ENCODE measurements around the gene MYOD1. TPM values are rescaled to one million over a fixed set of nuclear protein-coding genes. Genes with fewer than 3 reads are reported as not detected.

Gene MYOD1
- polyA plus RNA-seq (ENCODE audit: low read depth in 6 of 6) = not detected

DNA sequence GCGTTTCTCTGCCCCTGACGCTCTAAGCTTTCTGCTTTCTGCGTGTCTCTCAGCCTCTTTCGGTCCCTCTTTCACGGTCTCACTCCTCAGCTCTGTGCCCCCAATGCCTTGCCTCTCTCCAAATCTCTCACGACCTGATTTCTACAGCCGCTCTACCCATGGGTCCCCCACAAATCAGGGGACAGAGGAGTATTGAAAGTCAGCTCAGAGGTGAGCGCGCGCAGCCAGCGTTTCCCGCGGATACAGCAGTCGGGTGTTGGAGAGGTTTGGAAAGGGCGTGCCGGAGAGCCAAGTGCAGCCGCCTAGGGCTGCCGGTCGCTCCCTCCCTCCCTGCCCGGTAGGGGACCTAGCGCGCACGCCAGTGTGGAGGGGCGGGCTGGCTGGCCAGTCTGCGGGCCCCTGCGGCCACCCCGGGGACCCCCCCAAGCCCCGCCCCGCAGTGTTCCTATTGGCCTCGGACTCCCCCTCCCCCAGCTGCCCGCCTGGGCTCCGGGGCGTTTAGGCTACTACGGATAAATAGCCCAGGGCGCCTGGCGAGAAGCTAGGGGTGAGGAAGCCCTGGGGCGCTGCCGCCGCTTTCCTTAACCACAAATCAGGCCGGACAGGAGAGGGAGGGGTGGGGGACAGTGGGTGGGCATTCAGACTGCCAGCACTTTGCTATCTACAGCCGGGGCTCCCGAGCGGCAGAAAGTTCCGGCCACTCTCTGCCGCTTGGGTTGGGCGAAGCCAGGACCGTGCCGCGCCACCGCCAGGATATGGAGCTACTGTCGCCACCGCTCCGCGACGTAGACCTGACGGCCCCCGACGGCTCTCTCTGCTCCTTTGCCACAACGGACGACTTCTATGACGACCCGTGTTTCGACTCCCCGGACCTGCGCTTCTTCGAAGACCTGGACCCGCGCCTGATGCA lies at the start of gene MYOD1:
Gene MYOD1, plus strand, starts transcription at position 544 of the 910 bp plus-strand sequence. Its CDS starts 212 bp downstream, at position 756.
- Mint-ChIP-seq H3K4me3 (peak within 1 kb of the TSS in 1 of 8 donors; percentile 66), H3K27ac (no peak within 1 kb of the TSS), H3K27me3 (peaks cover 23 to 33% (median 27%) of the 10 kb centered on the region in 3 donors), H3K4me1 (no peaks in the 10 kb centered on the region), H3K9me3 (no peaks in the 10 kb centered on the region), H3K36me3 (no peaks in the 10 kb centered on the region)
- no peak for DNase-seq
- no peak for ATAC-seq (ENCODE audit: low read depth in 2 of 2)

DNA sequence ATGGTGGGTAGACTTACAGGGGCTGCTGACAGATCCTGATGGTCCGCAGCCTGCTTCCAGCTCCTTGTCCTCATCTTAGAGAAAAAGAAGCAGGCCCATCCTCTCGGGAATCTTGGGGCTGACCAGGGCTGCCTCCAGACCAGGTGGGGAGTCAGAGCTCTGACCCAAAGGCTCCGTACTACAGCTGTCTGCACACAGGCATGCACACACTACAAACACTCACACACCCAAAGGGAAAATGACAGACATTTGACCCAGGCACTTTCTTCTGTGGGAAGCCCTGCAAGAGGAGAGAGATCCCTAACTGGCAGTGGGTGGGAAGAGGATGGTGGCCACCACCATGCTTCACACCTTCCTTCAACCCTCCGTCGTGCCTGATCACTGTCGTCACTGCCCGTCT lies 46.9 kb upstream of the MYOD1 start:
- Mint-ChIP-seq H3K9me3 (peaks cover 12 to 35% (median 24%) of the 10 kb centered on the region in 7 donors), H3K36me3 (peaks cover 0 to 10% of the 10 kb centered on the region in 2 donors), H3K27ac (no peak overlapping the region), H3K4me3 (no peak overlapping the region), H3K4me1 (no peaks in the 10 kb centered on the region), H3K27me3 (peaks cover 12 to 28% (median 28%) of the 10 kb centered on the region in 3 donors)
- ATAC-seq (ENCODE audit: low read depth in 2 of 2) = no peak
- no peak for DNase-seq

- Mint-ChIP-seq H3K27me3 (peaks cover 12 to 28% (median 28%) of the 10 kb centered on the region in 3 donors), H3K4me3 (no peak overlapping the region), H3K27ac (peak overlapping the region in 1 of 6 donors; percentile 5), H3K9me3 (peaks cover 12 to 37% (median 24%) of the 10 kb centered on the region in 7 donors), H3K36me3 (peaks cover 0 to 10% of the 10 kb centered on the region in 2 donors), H3K4me1 (no peaks in the 10 kb centered on the region)
- DNase-seq = no peak
- no peak for ATAC-seq (ENCODE audit: low read depth in 2 of 2)
Measured at GRCh38 chr11:17673951-17674350, 45.4 kb upstream of the MYOD1 start.

GRCh38 chr11:17682848-17683247 lies 36.5 kb upstream of the MYOD1 start:
- Mint-ChIP-seq H3K4me3 (no peak overlapping the region), H3K9me3 (peaks cover 0 to 6% (median 0%) of the 10 kb centered on the region in 7 donors), H3K27ac (no peak overlapping the region), H3K27me3 (peaks cover 18 to 39% (median 36%) of the 10 kb centered on the region in 3 donors), H3K36me3 (no peaks in the 10 kb centered on the region), H3K4me1 (no peaks in the 10 kb centered on the region)
- ATAC-seq (ENCODE audit: low read depth in 2 of 2) (no peak), DNase-seq (no peak)

- Mint-ChIP-seq H3K9me3 (peaks cover 0 to 3% (median 0%) of the 10 kb centered on the region in 7 donors), H3K27me3 (peaks cover 18 to 42% (median 36%) of the 10 kb centered on the region in 3 donors), H3K36me3 (no peaks in the 10 kb centered on the region)
Measured at GRCh38 chr11:17683377-17684161, 35.8 kb upstream of the MYOD1 start.

DNA sequence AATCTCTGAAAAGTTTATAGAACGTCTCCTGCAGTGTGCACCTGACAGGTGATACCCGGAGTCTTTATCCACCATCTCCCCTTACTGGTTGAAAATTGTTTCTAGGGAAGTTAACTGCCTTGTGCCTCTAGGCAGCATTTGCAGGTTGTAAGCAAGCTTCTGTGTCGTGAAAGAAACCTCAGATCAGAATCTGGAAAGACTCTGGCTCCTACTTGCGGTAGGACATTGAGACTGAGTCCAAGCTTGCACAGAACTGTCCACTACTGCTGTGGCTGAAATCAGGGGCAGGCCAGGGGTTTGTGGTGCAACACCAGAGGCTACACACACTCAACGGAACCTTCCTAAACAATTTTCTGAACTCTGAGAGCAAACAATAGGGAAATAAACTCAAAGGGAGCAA lies 34.8 kb upstream of the MYOD1 start:
- Mint-ChIP-seq H3K36me3 (no peaks in the 10 kb centered on the region), H3K4me1 (no peaks in the 10 kb centered on the region), H3K27ac (no peak overlapping the region), H3K27me3 (peaks cover 18 to 42% (median 36%) of the 10 kb centered on the region in 3 donors), H3K4me3 (no peak overlapping the region), H3K9me3 (no peaks in the 10 kb centered on the region)
- ATAC-seq (ENCODE audit: low read depth in 2 of 2) (no peak), DNase-seq (no peak)

More at GRCh38 chr11:17683377-17684161, 35.8 kb upstream of the MYOD1 start:
- ATAC-seq (ENCODE audit: low read depth in 2 of 2) (no peak), DNase-seq (no peak)
- Mint-ChIP-seq H3K27ac (peak overlapping the region in 1 of 6 donors; percentile 0), H3K4me1 (no peaks in the 10 kb centered on the region), H3K4me3 (no peak overlapping the region)

DNA sequence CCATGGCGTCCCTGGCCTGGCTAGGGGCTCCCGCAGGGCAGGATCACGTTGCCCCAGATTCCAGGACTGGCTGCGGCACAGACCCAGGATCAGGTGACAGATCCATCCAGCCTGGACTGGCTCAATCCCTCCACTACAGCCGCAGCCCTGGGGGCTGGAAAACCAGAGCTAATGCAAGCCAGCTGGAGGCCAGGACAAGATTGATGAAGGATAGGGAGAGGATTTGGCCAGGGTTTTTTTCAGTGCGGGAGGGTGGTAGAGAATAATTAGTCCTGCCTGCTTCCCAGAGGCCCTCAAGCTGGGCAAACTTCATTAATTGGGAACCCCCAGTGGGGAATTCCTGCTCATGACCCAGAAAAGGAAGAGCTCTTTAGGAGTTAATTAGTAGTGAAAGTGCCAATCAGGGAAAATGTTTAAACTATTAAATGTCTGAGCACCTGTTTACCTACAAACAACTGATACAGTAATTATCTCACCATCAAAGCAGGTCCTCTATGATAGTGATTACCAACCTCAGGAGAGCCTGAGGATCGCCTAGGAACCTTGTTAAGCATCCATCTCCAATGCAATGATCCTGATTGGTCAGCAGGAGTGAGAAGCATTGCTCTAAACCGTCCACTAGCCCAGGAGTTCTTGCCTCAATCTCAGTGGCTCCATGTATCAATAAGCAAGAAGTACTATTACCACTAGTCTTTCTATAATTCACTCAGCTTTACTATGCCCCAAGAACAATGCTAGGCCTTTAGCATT lies 33.0 kb upstream of the MYOD1 start:
- DNase-seq (no peak), ATAC-seq (ENCODE audit: low read depth in 2 of 2) (no peak)
- peaks cover 18 to 40% (median 37%) of the 10 kb centered on the region in 3 donors for H3K27me3 Mint-ChIP-seq
- H3K27ac Mint-ChIP-seq = no peak overlapping the region
- no peak overlapping the region for H3K4me3 Mint-ChIP-seq
- H3K36me3 Mint-ChIP-seq = no peaks in the 10 kb centered on the region
- H3K9me3 Mint-ChIP-seq = no peaks in the 10 kb centered on the region
- H3K4me1 Mint-ChIP-seq = no peaks in the 10 kb centered on the region

DNA sequence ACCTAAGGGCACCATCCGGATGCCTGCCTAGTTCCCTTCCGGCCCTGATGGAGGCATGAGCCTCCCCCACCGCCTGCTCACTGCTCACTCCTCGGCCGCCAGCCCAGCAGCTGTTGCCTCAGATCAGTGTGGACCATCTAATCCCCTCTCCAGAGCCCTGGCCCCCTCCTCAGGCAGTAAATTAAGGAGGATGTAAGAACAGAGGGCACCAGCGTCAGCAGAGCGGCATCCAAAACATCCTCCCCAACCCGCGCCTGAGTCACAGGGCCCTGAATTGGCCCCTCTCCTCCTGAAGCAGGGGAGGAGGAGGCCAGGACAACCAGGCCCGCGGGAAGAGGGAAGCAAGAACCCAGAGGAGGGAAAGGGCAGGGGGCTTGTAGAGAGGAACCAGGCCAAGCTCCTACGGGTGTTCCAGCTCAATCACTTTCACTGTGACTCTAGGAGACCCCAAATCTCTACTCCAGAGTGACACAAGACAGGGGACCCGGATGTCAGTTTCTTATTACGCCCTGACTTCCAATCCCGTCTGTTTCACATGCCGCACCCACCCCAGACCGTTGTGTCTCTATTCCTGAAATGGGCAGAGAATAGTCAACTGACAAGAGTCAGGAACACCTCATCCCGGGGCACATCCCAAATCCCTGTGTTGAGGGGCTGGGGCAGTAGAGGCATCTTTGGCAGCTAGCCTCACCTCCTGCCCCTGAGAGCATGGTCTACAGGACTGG lies 31.3 kb upstream of the MYOD1 start:
- Mint-ChIP-seq H3K4me1 (no peaks in the 10 kb centered on the region), H3K9me3 (no peaks in the 10 kb centered on the region), H3K36me3 (no peaks in the 10 kb centered on the region), H3K27me3 (peaks cover 21 to 47% (median 37%) of the 10 kb centered on the region in 3 donors), H3K4me3 (no peak overlapping the region), H3K27ac (no peak overlapping the region)
- ATAC-seq (ENCODE audit: low read depth in 2 of 2) = no peak
- no peak for DNase-seq

GRCh38 chr11:17691550-17691949 lies 27.8 kb upstream of the MYOD1 start:
- peaks cover 39 to 61% (median 52%) of the 10 kb centered on the region in 3 donors for H3K27me3 Mint-ChIP-seq
- ATAC-seq (ENCODE audit: low read depth in 2 of 2) (no peak), DNase-seq (no peak)
- H3K4me1 Mint-ChIP-seq = peaks cover 0 to 5% (median 4%) of the 10 kb centered on the region in 3 donors
- peaks cover 0 to 8% of the 10 kb centered on the region in 2 donors for H3K36me3 Mint-ChIP-seq
- H3K27ac Mint-ChIP-seq = no peak overlapping the region
- no peak overlapping the region for H3K4me3 Mint-ChIP-seq
- H3K9me3 Mint-ChIP-seq = peaks cover 0 to 3% (median 0%) of the 10 kb centered on the region in 7 donors

DNA sequence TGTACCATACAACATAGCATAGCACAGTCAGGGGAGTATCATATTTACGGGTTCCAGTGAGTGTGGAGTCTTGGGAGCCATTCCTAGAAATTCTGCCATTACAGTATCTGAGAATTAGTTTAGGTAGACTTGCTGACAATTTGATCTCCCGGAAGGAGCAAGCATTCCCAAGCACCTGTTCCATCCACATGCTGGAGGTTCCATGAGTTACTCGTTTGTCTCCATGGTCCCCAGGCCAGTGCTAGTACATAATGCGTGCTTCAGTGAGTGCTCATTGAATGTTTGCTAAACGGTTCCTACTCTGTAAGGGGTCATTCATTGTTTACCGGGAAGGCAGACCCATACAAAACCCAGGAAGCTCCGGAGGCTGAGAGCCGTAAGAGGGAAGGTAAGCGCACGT lies 27.4 kb upstream of the MYOD1 start:
- DNase-seq (no peak), ATAC-seq (ENCODE audit: low read depth in 2 of 2) (no peak)
- Mint-ChIP-seq H3K27me3 (peaks cover 39 to 61% (median 52%) of the 10 kb centered on the region in 3 donors), H3K27ac (no peak overlapping the region), H3K4me1 (peaks cover 0 to 5% (median 4%) of the 10 kb centered on the region in 3 donors), H3K36me3 (peaks cover 0 to 8% of the 10 kb centered on the region in 2 donors), H3K9me3 (peaks cover 0 to 3% (median 0%) of the 10 kb centered on the region in 7 donors), H3K4me3 (no peak overlapping the region)

DNA sequence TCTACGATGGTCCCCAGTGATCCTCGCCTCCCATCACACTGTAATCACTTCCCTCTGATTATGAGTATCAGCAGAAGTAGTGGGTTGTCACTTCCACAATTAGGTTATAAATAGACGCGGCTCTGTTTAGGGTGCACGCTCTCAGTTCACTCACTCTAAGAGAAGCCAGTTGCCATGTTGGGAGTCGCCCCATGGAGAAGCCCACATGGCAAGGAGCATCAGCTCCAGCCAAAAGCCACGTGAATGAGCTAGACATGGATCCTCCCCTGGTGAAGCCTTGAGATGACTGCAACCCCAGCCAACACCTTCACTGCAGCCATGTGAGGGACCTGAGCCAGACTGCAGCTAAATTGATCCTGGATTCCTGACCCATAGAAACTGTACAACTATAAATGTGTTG lies 26.4 kb upstream of the MYOD1 start:
- Mint-ChIP-seq H3K27me3 (peaks cover 38 to 61% (median 54%) of the 10 kb centered on the region in 3 donors), H3K36me3 (peaks cover 0 to 8% of the 10 kb centered on the region in 2 donors), H3K4me1 (peaks cover 0 to 5% (median 4%) of the 10 kb centered on the region in 3 donors), H3K27ac (no peak overlapping the region), H3K4me3 (no peak overlapping the region), H3K9me3 (peaks cover 0 to 3% (median 0%) of the 10 kb centered on the region in 7 donors)
- no peak for ATAC-seq (ENCODE audit: low read depth in 2 of 2)
- no peak for DNase-seq

- peaks cover 0 to 8% of the 10 kb centered on the region in 2 donors for H3K36me3 Mint-ChIP-seq
- DNase-seq (no peak), ATAC-seq (ENCODE audit: low read depth in 2 of 2) (no peak)
- H3K4me1 Mint-ChIP-seq = peaks cover 0 to 5% (median 4%) of the 10 kb centered on the region in 3 donors
- H3K27ac Mint-ChIP-seq = no peak overlapping the region
- H3K4me3 Mint-ChIP-seq = no peak overlapping the region
- H3K27me3 Mint-ChIP-seq = peaks cover 44 to 65% (median 55%) of the 10 kb centered on the region in 3 donors
- peaks cover 0 to 3% (median 0%) of the 10 kb centered on the region in 7 donors for H3K9me3 Mint-ChIP-seq
Measured at GRCh38 chr11:17693531-17693930, 25.8 kb upstream of the MYOD1 start.
